Activated T-cell treated with anti-CD3 and anti-CD28 coated beads for 24 hours (primary cell): ENCODE results near the gene CMTM4.

ENCODE experiments used
- DNase-seq: peaks from one replicate; pipeline ENCODE4 v3.0.0-alpha.2; 2020; ENCODE audit warnings: low read depth

The CMTM4 gene

GRCh38 chr16:66696669-66697630 lies at the start of gene CMTM4:
Gene CMTM4 (minus strand): TSS chr16:66696743. CDS start chr16:66696525, 218 bp downstream.
- DNase-seq = peak; percentile 61

- DNase-seq = no peak
Measured at GRCh38 chr16:66746048-66746447, 49.5 kb upstream of the CMTM4 start.

GRCh38 chr16:66741950-66742808 lies 45.6 kb upstream of the CMTM4 start:
- no peak for DNase-seq

- DNase-seq = no peak
Measured at GRCh38 chr16:66741169-66741900, 44.8 kb upstream of the CMTM4 start.

GRCh38 chr16:66740533-66740932 lies 44.0 kb upstream of the CMTM4 start:
- no peak for DNase-seq

GRCh38 chr16:66740010-66740409 lies 43.5 kb upstream of the CMTM4 start:
- peak; percentile 11 for DNase-seq

DNA sequence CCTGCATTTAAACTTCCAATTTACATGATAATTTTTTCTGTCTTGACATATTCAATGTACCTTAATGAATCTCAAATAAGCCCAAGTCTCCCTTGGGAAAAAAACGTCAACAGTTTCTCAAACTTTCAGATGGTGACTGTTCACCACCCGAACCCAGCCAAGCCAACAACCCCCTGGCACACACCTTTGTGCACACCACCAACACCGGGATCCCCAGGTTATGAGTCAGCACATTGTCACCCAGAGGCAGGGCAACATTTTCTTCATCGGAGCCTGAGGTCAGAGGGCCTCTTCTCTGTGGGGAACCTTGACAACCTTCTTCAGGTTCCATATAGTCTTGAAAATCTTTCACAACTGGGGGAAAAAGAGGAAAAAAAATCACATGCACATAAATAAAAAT lies 39.3 kb upstream of the CMTM4 start:
- no peak for DNase-seq

DNA sequence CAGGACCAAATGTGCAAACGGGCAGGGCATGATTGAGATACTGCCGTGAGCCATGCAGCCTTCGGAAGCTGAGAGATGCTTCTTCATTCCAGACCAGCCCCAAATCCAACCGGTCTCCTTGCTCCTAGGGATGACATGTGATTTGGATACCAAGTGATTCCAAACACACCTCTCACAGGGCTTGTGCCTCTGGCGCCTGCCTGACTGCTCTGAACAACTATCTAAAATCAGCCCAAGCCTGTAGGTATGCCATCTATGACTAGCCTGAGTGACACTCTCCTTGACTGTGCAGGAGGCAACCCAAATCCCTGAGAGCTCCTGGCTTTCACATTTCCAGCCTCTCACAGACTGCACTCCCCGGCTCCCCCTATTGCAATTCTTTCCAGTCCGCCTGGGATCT lies 34.6 kb upstream of the CMTM4 start:
- no peak for DNase-seq

DNA sequence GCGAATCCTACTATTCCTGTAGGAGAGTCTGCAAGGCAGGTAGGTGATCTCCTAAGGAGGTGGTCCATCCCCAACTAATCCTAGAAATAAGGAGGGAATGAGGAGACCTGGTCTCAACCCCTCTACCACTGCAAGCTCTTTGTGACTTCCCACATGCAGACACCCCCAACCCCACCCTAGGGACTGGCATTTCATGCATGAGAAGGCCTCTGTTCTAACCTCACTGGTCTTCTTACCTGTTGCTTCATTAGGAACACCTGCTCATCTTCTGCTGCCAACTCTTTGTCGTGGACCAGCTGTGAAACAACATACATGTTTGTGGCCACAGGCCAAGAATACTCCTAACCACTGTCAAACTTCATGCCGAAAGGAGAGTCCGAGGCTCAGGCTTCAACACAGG lies 32.3 kb upstream of the CMTM4 start:
- no peak for DNase-seq

GRCh38 chr16:66728117-66728787 lies 31.7 kb upstream of the CMTM4 start:
- DNase-seq = no peak

GRCh38 chr16:66720766-66721165 lies 24.2 kb upstream of the CMTM4 start:
- no peak for DNase-seq

GRCh38 chr16:66719246-66719645 lies 22.7 kb upstream of the CMTM4 start:
- DNase-seq = no peak

- DNase-seq = no peak
Measured at GRCh38 chr16:66717776-66718175, 21.2 kb upstream of the CMTM4 start.

DNA sequence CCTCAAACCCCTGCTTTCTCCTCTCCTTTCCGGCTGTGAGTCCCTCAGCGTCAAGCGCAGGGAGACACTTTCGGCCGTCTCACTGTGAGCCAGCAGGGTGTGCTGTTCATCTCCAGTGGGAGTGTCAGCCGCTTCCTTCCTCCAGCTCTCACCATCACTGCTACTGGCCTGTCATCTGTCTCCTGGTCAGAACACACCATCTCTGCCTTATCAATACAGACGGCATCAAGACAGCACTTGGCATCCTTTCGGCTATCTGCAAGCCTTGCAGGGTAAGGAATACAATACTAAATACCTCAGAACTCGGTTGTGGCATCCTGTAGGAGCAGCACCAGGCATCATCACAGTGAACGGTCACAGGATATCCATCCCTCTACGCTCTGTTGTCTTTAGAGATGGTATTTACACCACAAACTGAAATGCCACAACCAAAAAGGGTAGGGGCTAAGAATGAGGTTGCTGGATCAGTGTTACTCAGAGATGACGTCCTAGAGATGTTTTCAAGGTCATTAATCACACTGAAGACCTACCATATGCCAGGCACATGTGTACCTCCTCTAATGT lies 20.7 kb upstream of the CMTM4 start:
- DNase-seq = no peak

DNA sequence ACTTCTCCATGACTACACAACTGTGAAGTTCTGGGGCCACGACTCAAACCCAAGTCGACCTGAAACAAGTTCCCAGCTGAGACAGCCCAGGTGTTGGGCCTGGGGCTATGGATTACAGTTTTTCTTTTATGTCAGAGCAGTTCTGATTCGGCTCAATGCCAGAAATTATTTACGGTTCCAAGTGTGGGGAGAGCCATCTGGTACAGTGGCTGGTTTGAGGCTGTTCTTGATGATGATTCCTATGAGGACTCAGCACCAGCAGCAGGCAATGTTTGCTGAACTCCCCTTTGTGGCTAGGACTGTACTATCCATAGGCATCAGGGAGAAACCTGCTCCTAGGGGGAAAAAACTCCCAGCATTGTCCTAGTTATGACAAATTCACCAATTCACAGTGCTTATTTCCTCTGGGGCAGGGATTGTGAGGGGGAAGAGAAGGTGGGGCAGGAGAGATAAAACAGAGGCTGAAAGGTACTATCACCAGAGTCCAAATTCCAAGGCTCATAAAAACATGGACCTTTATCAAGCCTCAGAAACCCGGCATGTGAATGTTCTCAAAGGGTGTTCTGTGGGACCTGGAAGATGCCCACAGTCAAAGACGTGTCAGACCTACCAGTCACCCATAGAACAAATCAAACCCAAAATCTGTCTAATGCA lies 18.2 kb upstream of the CMTM4 start:
- no peak for DNase-seq

GRCh38 chr16:66714062-66714461 lies 17.5 kb upstream of the CMTM4 start:
- no peak for DNase-seq

DNA sequence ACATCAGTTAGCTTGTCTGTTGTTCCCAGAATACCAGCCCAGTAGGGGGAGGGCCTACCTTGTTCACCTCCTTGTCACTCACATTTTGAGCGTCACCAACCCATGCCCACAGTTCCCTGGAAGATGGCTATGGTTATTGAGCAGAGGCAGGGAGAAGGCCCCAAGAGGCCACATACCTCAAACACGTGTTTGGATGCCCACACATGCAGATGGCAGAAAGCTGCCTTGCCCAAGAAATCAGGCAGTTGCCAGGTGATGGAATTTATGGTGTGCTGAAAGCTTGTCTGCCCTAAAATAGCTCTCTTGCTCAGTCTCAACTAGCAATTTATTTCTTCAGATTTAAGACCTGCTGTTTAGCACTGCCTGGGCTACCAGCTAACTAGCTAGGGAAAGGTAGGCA lies 16.5 kb upstream of the CMTM4 start:
- DNase-seq = no peak

GRCh38 chr16:66712512-66712911 lies 16.0 kb upstream of the CMTM4 start:
- DNase-seq = no peak

GRCh38 chr16:66711581-66711980 lies 15.0 kb upstream of the CMTM4 start:
- no peak for DNase-seq

GRCh38 chr16:66706506-66706880 lies 9.9 kb upstream of the CMTM4 start:
- no peak for DNase-seq
